ENCODE data around the gene CCRL2.

DNA sequence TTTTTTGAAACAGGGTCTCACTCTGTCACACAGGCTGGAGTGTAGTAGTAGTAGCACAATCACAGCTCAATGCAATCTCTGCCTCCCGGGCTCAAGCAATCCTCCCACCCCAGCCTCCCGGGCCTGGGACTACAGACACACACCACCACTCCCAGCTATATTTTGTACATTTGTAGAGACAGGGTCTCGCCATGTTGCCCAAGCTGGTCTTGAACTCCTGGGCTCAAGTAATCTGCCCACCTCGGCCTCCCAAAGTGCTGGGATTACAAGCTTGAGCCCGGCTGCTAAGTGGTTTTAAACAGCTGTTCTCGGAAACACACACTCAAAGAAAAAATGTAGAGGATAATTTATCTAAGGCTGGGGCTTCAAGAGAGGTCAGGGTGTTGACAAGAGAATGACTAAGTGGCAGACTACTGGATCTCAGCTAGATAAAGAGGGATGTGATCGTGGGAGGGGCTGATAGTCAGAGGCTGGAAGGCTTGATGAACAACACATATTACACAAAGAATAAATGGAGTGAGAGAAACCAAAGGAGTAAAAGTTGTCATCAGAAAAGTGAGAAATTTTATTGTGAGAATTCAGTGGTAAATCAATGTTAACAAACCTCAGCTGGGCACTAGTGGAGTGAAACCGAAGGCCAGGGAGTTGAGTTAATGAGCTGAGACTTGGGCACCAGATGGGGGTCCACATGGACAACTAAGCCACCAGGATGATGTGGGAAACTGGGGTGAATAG, 6.9 kb upstream of the CCRL2 start:
- TF ChIP-seq CREBBP (IDR thresholded peaks at IDR 0.05; ENCODE audit: low read depth, low read length) (no peak), ZSCAN29 (IDR thresholded peaks at IDR 0.05) (no peak), EZH2 (IDR thresholded peaks at IDR 0.05; ENCODE audit: borderline replicate concordance, low read depth, low read length) (no peak), RAD21 (CRISPR knock-in tag; conservative IDR thresholded peaks at IDR 0.05 in 1 of 2, IDR thresholded peaks at IDR 0.05 in 1 of 2) (peak in 1 of 2 experiments; percentile 28; a peak in 2 of 4 replicates), ZNF274 (IDR thresholded peaks at IDR 0.05; ENCODE audit: borderline replicate concordance, low read depth, low read length) (no peak), ZBTB43 (CRISPR knock-in tag; IDR thresholded peaks at IDR 0.05) (no peak), KDM1A (IDR thresholded peaks at IDR 0.05) (peak; percentile 99), NFIC (IDR thresholded peaks at IDR 0.05) (peak; percentile 58), MTA1 (IDR thresholded peaks at IDR 0.05; ENCODE audit: borderline replicate concordance) (peak; percentile 85; the same call in 1 of the 2 replicates), RCOR1 (IDR thresholded peaks at IDR 0.05; ENCODE audit: borderline replicate concordance in 1 of 2, low read depth in 2 of 2, low read length in 2 of 2) (peak; percentile 75 to 98), MGA (IDR thresholded peaks at IDR 0.05) (no peak), TEAD2 (tag; IDR thresholded peaks at IDR 0.05) (no peak)
- TF ChIP-seq, protein P1, sequence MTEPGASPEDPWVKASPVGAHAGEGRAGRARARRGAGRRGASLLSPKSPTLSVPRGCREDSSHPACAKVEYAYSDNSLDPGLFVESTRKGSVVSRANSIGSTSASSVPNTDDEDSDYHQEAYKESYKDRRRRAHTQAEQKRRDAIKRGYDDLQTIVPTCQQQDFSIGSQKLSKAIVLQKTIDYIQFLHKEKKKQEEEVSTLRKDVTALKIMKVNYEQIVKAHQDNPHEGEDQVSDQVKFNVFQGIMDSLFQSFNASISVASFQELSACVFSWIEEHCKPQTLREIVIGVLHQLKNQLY (CRISPR knock-in tag; conservative IDR thresholded peaks at IDR 0.05) = peak in 1 of 2 experiments; percentile 51; a peak in 1 of 4 replicates
- TF ChIP-seq, protein P2, sequence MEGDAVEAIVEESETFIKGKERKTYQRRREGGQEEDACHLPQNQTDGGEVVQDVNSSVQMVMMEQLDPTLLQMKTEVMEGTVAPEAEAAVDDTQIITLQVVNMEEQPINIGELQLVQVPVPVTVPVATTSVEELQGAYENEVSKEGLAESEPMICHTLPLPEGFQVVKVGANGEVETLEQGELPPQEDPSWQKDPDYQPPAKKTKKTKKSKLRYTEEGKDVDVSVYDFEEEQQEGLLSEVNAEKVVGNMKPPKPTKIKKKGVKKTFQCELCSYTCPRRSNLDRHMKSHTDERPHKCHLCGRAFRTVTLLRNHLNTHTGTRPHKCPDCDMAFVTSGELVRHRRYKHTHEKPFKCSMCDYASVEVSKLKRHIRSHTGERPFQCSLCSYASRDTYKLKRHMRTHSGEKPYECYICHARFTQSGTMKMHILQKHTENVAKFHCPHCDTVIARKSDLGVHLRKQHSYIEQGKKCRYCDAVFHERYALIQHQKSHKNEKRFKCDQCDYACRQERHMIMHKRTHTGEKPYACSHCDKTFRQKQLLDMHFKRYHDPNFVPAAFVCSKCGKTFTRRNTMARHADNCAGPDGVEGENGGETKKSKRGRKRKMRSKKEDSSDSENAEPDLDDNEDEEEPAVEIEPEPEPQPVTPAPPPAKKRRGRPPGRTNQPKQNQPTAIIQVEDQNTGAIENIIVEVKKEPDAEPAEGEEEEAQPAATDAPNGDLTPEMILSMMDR (IDR thresholded peaks at IDR 0.05 in 2 of 3, conservative IDR thresholded peaks at IDR 0.05 in 1 of 3; ENCODE audit: insufficient read depth in 2 of 3, low read depth in 1 of 3, low read length in 3 of 3) = no peak
